ENCODE measurements around the gene CRTC1. TPM values are rescaled to one million over a fixed set of nuclear protein-coding genes. Genes with fewer than 3 reads are reported as not detected.
A peak's percentile ranks its signal among the peaks of the same experiment; 100 is the strongest.

Gene CRTC1
- total RNA-seq, 1 experiment from 2014 or later, result 19.0 TPM

GRCh38 chr19:18647807-18648206 lies 35.7 kb upstream of the CRTC1 start:
- Histone ChIP-seq H2BK5ac (ENCODE audit: insufficient read length, low read length) (no peak overlapping the region), H2BK15ac (ENCODE audit: low read depth, low read length) (no peak overlapping the region), H4K91ac (ENCODE audit: insufficient read length, low read depth, low read length) (no peak overlapping the region), H3K23ac (ENCODE audit: insufficient read length, low read depth, low read length) (no peak overlapping the region), H4K8ac (replicated peaks; ENCODE audit: insufficient read length, low read depth, low read length) (no peak overlapping the region), H3K27ac (ENCODE audit: insufficient read length, low read depth, low read length) (no peak overlapping the region), H3K18ac (ENCODE audit: insufficient read length, low read depth, low read length) (no peak overlapping the region), H4K20me1 (ENCODE audit: control insufficient read depth, insufficient read depth, insufficient read length) (no peaks in the 10 kb centered on the region), H3K4me1 (ENCODE audit: insufficient read depth, low read length) (no peaks in the 10 kb centered on the region; the same call in 1 of the 2 replicates), H2BK120ac (ENCODE audit: low read depth, low read length, poor library complexity, severe bottlenecking) (no peak overlapping the region), H2AFZ (ENCODE audit: low read length) (no peak overlapping the region), H3K27me3 (ENCODE audit: insufficient read depth, low read length) (no peaks in the 10 kb centered on the region), H3K79me2 (ENCODE audit: insufficient read depth, low read length) (no peaks in the 10 kb centered on the region), H3K9me3 (ENCODE audit: control insufficient read depth, low read depth, low read length) (no peaks in the 10 kb centered on the region), H3K9ac (ENCODE audit: extremely low read depth, insufficient read length, low read length) (no peak overlapping the region), H3K79me1 (ENCODE audit: insufficient read depth, low read depth, low read length, poor library complexity, severe bottlenecking) (no peaks in the 10 kb centered on the region), H3K4ac (ENCODE audit: low read depth, low read length) (no peak overlapping the region), H3K14ac (ENCODE audit: insufficient read depth, low read length) (no peak overlapping the region), H3K4me2 (ENCODE audit: insufficient read depth, insufficient read length, low read length) (no peak overlapping the region), H2AK5ac (ENCODE audit: insufficient read length, low read length) (no peak overlapping the region), H2BK20ac (ENCODE audit: low read depth, low read length, poor library complexity, severe bottlenecking) (no peak overlapping the region), H3K23me2 (ENCODE audit: insufficient read length, low read depth, low read length, poor library complexity, severe bottlenecking) (no peaks in the 10 kb centered on the region), H3K56ac (ENCODE audit: insufficient read length, low read depth, low read length) (no peak overlapping the region), H2BK12ac (ENCODE audit: insufficient read length, low read depth, low read length) (no peak overlapping the region), H4K5ac (ENCODE audit: insufficient read length, low read depth, low read length) (no peak overlapping the region), H3T11ph (ENCODE audit: low read length) (no peak overlapping the region)
- Mint-ChIP-seq H3K27ac (no peak overlapping the region), H3K36me3 (ENCODE audit: insufficient read depth in 1 of 3, low read depth in 3 of 3) (peaks cover 0 to 2% (median 2%) of the 10 kb centered on the region in 3 experiments; a peak in 1 of 7 replicates), H3K4me1 (peaks cover 39 to 54% of the 10 kb centered on the region in 2 experiments), H3K4me3 (0 out of 5 replicates have a peak overlapping the region, but pooled peaks of 1 of the 2 experiments have one; percentile 32), H3K27me3 (ENCODE audit: low read depth) (peaks cover 2% of the 10 kb centered on the region), H3K9me3 (no peaks in the 10 kb centered on the region)
- no peak for DNase-seq
- no CpG with 5 or more reads among the region's 10 CpGs for WGBS (ENCODE audit: extremely low coverage, insufficient read length, low lambda C conversion rate)
- no peak for TF ChIP-seq CTCF (conservative IDR thresholded peaks at IDR 0.05)

Data from H9 (cell line).